HL-60 (cell line): ENCODE results near the gene SPATA20.

Experiments
- CTCF ChIP-seq: IDR thresholded peaks from one replicate; pipeline ENCODE4 v1.5.1; 2011; ENCODE audit warnings: low read length, control low read depth, inconsistent platforms; ENCODE audit not compliant: insufficient read depth
- GABPA ChIP-seq: IDR thresholded peaks from 2 replicates; pipeline ENCODE4 v1.6.1; 2012; ENCODE audit warnings: low read depth
- POLR2AphosphoS5 ChIP-seq: IDR thresholded peaks from 2 replicates; pipeline ENCODE4 v1.6.1; 2012; ENCODE audit warnings: low read depth

- no peak for TF ChIP-seq CTCF
- no peak for TF ChIP-seq GABPA
- no peak for TF ChIP-seq POLR2AphosphoS5
Measured at GRCh38 chr17:50498021-50498874, 48.7 kb upstream of the SPATA20 start.
